Peyer's patch (tissue), 4 donors: ENCODE data around the gene DUSP1.

ENCODE experiments used
- CTCF ChIP-seq, 6 experiments: fragments of 450-650 bp in 4 of 6; fragments of 200-600 bp in 2 of 6; sonication (generic) in 1 of 6; IDR thresholded peaks; one replicate each; pipeline ENCODE4 v1.5.1; 2017 to 2019; ENCODE audit warnings: antibody characterized with exemption in 6 of 6, mild to moderate bottlenecking in 3 of 6, moderate library complexity in 1 of 6
- POLR2A ChIP-seq, 2 donors: fragments of 450-650 bp; IDR thresholded peaks; one replicate each; pipeline ENCODE4 v1.5.1; 2017; ENCODE audit warnings: antibody characterized with exemption in 2 of 2, mild to moderate bottlenecking in 2 of 2, moderate library complexity in 2 of 2

- no peak for TF ChIP-seq CTCF (IDR thresholded peaks at IDR 0.05)
- no peak for TF ChIP-seq POLR2A (IDR thresholded peaks at IDR 0.05)
Observed at GRCh38 chr5:172758077-172758833, 12.7 kb downstream of the DUSP1 start.
